ENCODE results near the gene ALX4.

GRCh38 chr11:44346983-44347382, 37.0 kb upstream of the ALX4 start:
- TF ChIP-seq POLR2AphosphoS5 (IDR thresholded peaks at IDR 0.05; ENCODE audit: low read depth) (no peak), EZH2 (IDR thresholded peaks at IDR 0.05; ENCODE audit: low read depth, unreplicated experiment) (no peak), CTCF (conservative IDR thresholded peaks at IDR 0.05; ENCODE audit: low read depth in 2 of 2) (no peak), EZH2phosphoT487 (IDR thresholded peaks at IDR 0.05; ENCODE audit: unreplicated experiment) (no peak), CREB1 (CRISPR knock-in tag; IDR thresholded peaks at IDR 0.05; ENCODE audit: low read depth) (no peak), ZNF331 (CRISPR knock-in tag; IDR thresholded peaks at IDR 0.05; ENCODE audit: low read depth) (no peak), REST (IDR thresholded peaks at IDR 0.05; ENCODE audit: unreplicated experiment) (no peak)

All from GM23338 (cell line).